ENCODE measurements around the gene RAB11FIP3. TPM values are rescaled to one million over a fixed set of nuclear protein-coding genes. Genes with fewer than 3 reads are reported as not detected.

RAB11FIP3 gene
- total and polyA plus RNA-seq, 12 donors: 12.7 to 63.4 (median 40.8) TPM

- peaks cover 38 to 50% of the 10 kb centered on the region in 2 donors for H3K4me1 ChIP-seq (replicated peaks in 1 of 2)
- WGBS, 4 donors: 91 to 93% (median 92%) methylated on average over 16 to 23 of the region's 23 CpGs
- no peaks in the 10 kb centered on the region for H3K27me3 ChIP-seq
- no peak overlapping the region for H3K27ac ChIP-seq
- intact Hi-C loops (cut with DNase I): no loop called here
- DNase-seq: no peak
- no peaks in the 10 kb centered on the region for H3K9me3 ChIP-seq (replicated peaks in 1 of 3)
- H3K4me3 ChIP-seq: no peak overlapping the region
- TF ChIP-seq CTCF (IDR thresholded peaks at IDR 0.05): no peak
- no peak for TF ChIP-seq POLR2A (IDR thresholded peaks at IDR 0.05)
- H3K36me3 ChIP-seq (replicated peaks in 1 of 2): no peaks in the 10 kb centered on the region
Measured at GRCh38 chr16:530111-530817, 104.8 kb downstream of the RAB11FIP3 start.

DNA sequence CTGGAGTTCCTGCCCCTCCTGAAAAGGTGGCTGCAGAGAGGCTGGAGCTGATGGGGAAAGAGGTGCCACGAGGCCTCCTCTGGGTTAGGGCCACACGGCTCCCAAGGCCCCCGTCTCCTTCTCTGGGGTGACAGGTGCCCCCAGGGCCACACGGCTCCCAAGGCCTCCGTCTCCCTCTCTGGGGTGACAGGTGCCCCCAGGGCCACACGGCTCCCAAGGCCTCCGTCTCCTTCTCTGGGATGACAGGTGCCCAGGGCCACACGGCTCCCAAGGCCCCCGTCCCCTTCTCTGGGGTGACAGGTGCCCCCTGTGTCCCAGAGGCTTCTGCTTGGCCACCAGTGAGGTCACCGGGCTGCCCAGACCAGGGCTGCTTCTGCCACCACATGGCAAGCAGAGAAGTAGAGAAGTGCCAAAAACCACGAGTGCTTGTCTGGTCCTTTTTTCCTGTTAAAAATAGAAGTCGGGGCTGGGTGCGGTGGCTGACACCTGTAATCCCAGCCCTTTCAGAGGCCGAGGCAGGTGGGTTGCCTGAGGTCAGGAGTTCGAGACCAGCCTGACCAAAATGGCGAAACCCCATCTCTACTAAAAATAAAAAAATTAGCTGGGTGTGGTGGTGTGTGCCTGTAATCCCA lies 106.2 kb downstream of the RAB11FIP3 start:
- intact Hi-C loops (cut with DNase I): no loop called here
- WGBS, 4 donors: 80 to 83% (median 81%) methylated on average over 8 to 16 of the region's 16 CpGs
- Histone ChIP-seq H3K4me1 (replicated peaks in 1 of 2) (peaks cover 26 to 43% of the 10 kb centered on the region in 2 donors), H3K36me3 (replicated peaks in 1 of 2) (no peaks in the 10 kb centered on the region), H3K27ac (no peak overlapping the region), H3K9me3 (replicated peaks in 1 of 3) (no peaks in the 10 kb centered on the region), H3K27me3 (no peaks in the 10 kb centered on the region), H3K4me3 (no peak overlapping the region)
- no peak for DNase-seq
- TF ChIP-seq POLR2A (IDR thresholded peaks at IDR 0.05) (no peak), CTCF (IDR thresholded peaks at IDR 0.05) (no peak)

- Histone ChIP-seq H3K36me3 (replicated peaks in 1 of 2) (no peaks in the 10 kb centered on the region), H3K4me3 (no peak overlapping the region), H3K27ac (peak overlapping the region in 3 of 5 donors; percentile 17 to 44 (median 39)), H3K9me3 (replicated peaks in 1 of 3) (no peaks in the 10 kb centered on the region), H3K4me1 (replicated peaks in 1 of 2) (peaks cover 20 to 39% of the 10 kb centered on the region in 2 donors), H3K27me3 (no peaks in the 10 kb centered on the region)
- 45 to 57% (median 48%) methylated on average over 3 to 30 of the region's 30 CpGs for WGBS, 4 donors
- peak in 6 of 7 donors; percentile 57 to 77 (median 67) for DNase-seq
- intact Hi-C loops (cut with DNase I): no loop called here
- peak in 1 of 2 donors; percentile 31 for TF ChIP-seq POLR2A (IDR thresholded peaks at IDR 0.05)
- peak in 1 of 6 experiments; percentile 17 for TF ChIP-seq CTCF (IDR thresholded peaks at IDR 0.05)
Measured at GRCh38 chr16:533391-534123, 108.1 kb downstream of the RAB11FIP3 start.

- Histone ChIP-seq H3K36me3 (replicated peaks in 1 of 2) (no peaks in the 10 kb centered on the region), H3K9me3 (replicated peaks in 1 of 3) (no peaks in the 10 kb centered on the region), H3K27ac (peak overlapping the region in 1 of 5 donors; percentile 39), H3K27me3 (no peaks in the 10 kb centered on the region), H3K4me1 (replicated peaks in 1 of 2) (peaks cover 15 to 33% of the 10 kb centered on the region in 2 donors), H3K4me3 (no peak overlapping the region)
- intact Hi-C loops (cut with DNase I): no loop called here
- no peak for DNase-seq
- no peak for TF ChIP-seq POLR2A (IDR thresholded peaks at IDR 0.05)
- no peak for TF ChIP-seq CTCF (IDR thresholded peaks at IDR 0.05)
- WGBS, 4 donors: 62 to 85% (median 72%) methylated on average over 5 to 21 of the region's 21 CpGs
Measured at GRCh38 chr16:534135-534534, 108.7 kb downstream of the RAB11FIP3 start.

Measured in adrenal gland (tissue), 12 donors.